Activated T-helper 2 cell treated with anti-CD3 and anti-CD28 coated beads, Interferon-gamma antibody, Interleukin-2, Interleukin-4, amounts not matched to agents 10 μg/mL and 5 μg/mL and 100 μg/mL, durations not matched to agents 14 hours and 24 hours and 36 hours (primary cell): ENCODE results near the gene PRKAG3. TPM values are rescaled to one million over a fixed set of nuclear protein-coding genes. Genes with fewer than 3 reads are reported as not detected.
"Not testable (repeated sequence)": the region's sequence is repeated elsewhere in the genome, so short reads cannot be mapped to it uniquely, and the experiment has no call there.

Experiments
- DNase-seq: peaks from one replicate; pipeline ENCODE4 v3.0.0; 2021; ENCODE audit warnings: low spot score
- H3K27ac Mint-ChIP-seq: one replicate; pipeline ENCODE4 v1.8.0; 2021; ENCODE audit warnings: mixed read lengths
- H3K27me3 Mint-ChIP-seq: one replicate; pipeline ENCODE4 v1.8.0; 2021; ENCODE audit warnings: low read depth, mixed read lengths
- H3K36me3 Mint-ChIP-seq: one replicate; pipeline ENCODE4 v1.8.0; 2021; ENCODE audit warnings: low read depth, mixed read lengths
- H3K4me1 Mint-ChIP-seq: one replicate; pipeline ENCODE4 v1.8.0; 2021; ENCODE audit warnings: low read depth, mixed read lengths
- H3K4me3 Mint-ChIP-seq: one replicate; pipeline ENCODE4 v1.8.0; 2021; ENCODE audit warnings: low read depth, mild to moderate bottlenecking, moderate library complexity, mixed read lengths
- H3K9me3 Mint-ChIP-seq: one replicate; pipeline ENCODE4 v1.8.0; 2021; ENCODE audit warnings: mixed read lengths
- intact Hi-C: fragments of 100-400 bp; cut with micrococcal nuclease; formaldehyde crosslinking; loops from one replicate; pipeline ENCODE4 v1.15.1; 2023
- total RNA-seq: library from RNA; stranded (reverse); gene quantifications from 2 replicates; pipeline ENCODE4 v1.2.3, GENCODE V29; 2022

Gene PRKAG3
- total RNA-seq, 1 donor from 2014 or later, result not detected

GRCh38 chr2:218777276-218777990 lies 54.2 kb downstream of the PRKAG3 start:
- Mint-ChIP-seq H3K27ac (no peak overlapping the region), H3K36me3 (peaks cover 7% of the 10 kb centered on the region), H3K9me3 (peaks cover 11% of the 10 kb centered on the region), H3K27me3 (peaks cover 29% of the 10 kb centered on the region), H3K4me1 (no peaks in the 10 kb centered on the region), H3K4me3 (no peak overlapping the region)
- intact Hi-C loops, result no loop called here
- no peak for DNase-seq

GRCh38 chr2:218776488-218776887 lies 55.1 kb downstream of the PRKAG3 start:
- H3K4me3 Mint-ChIP-seq, result no peak overlapping the region
- intact Hi-C loops, result no loop called here
- no peak overlapping the region for H3K27ac Mint-ChIP-seq
- no peak for DNase-seq
- H3K4me1 Mint-ChIP-seq, result no peaks in the 10 kb centered on the region
- peaks cover 23% of the 10 kb centered on the region for H3K27me3 Mint-ChIP-seq
- peaks cover 7% of the 10 kb centered on the region for H3K36me3 Mint-ChIP-seq
- H3K9me3 Mint-ChIP-seq, result peaks cover 11% of the 10 kb centered on the region

GRCh38 chr2:218773881-218774280 lies 57.7 kb downstream of the PRKAG3 start:
- Mint-ChIP-seq H3K4me1 (no peaks in the 10 kb centered on the region), H3K27ac (no peak overlapping the region), H3K4me3 (no peak overlapping the region), H3K9me3 (peaks cover 11% of the 10 kb centered on the region), H3K36me3 (peaks cover 7% of the 10 kb centered on the region), H3K27me3 (peaks cover 8% of the 10 kb centered on the region)
- no peak for DNase-seq
- intact Hi-C loops, result no loop called here

- intact Hi-C loops, DNase-seq, H3K27me3 Mint-ChIP-seq, H3K4me3 Mint-ChIP-seq, H3K36me3 Mint-ChIP-seq, H3K4me1 Mint-ChIP-seq, H3K27ac Mint-ChIP-seq: not testable (repeated sequence)
- H3K9me3 Mint-ChIP-seq, result peaks cover 11% of the 10 kb centered on the region
Measured at GRCh38 chr2:218772759-218773158, 58.8 kb downstream of the PRKAG3 start.

Other genes with a start within 250 kb of the PRKAG3 start
- 0.18 and 0.23 TPM in 2 replicates for gene PLCD4, start 223.9 kb downstream of the PRKAG3 start, total RNA-seq
- gene ZNF142, start 172.2 kb downstream of the PRKAG3 start, total RNA-seq, result 48.7 and 51.0 TPM in 2 replicates
- gene BCS1L, start 172.1 kb downstream of the PRKAG3 start, total RNA-seq, result 77.3 and 83.1 TPM in 2 replicates
- gene RNF25, start 159.8 kb downstream of the PRKAG3 start, total RNA-seq, result 21.6 and 25.8 TPM in 2 replicates
- 14.4 and 17.9 TPM in 2 replicates for gene STK36, start 159.7 kb downstream of the PRKAG3 start, total RNA-seq
- gene TTLL4, start 121.0 kb downstream of the PRKAG3 start, total RNA-seq, result 55.7 and 64.7 TPM in 2 replicates
- not detected in 2 replicates for gene CYP27A1, start 49.7 kb downstream of the PRKAG3 start, total RNA-seq
- gene WNT6, start 28.0 kb upstream of the PRKAG3 start, total RNA-seq, result not detected in 2 replicates
- gene WNT10A, start 49.0 kb upstream of the PRKAG3 start, total RNA-seq, result 0.18 and 0.59 TPM in 2 replicates
- gene CDK5R2, start 127.9 kb upstream of the PRKAG3 start, total RNA-seq, result not detected in 2 replicates
- not detected in 2 replicates for gene FEV, start 153.4 kb upstream of the PRKAG3 start, total RNA-seq
- not detected in 2 replicates for gene CRYBA2, start 161.6 kb upstream of the PRKAG3 start, total RNA-seq
- not detected in 2 replicates for gene CFAP65, start 209.7 kb upstream of the PRKAG3 start, total RNA-seq
- 0.09 TPM in 1 of 2 replicates, not detected in the other for gene IHH, start 229.1 kb upstream of the PRKAG3 start, total RNA-seq